Astrocyte of the spinal cord (primary cell): ENCODE results near the gene EPHB2.

Source experiments
- DNase-seq: peaks from one replicate; pipeline ENCODE4 v3.0.0; 2011; ENCODE audit warnings: low read depth, low spot score
- H3K4me3 ChIP-seq: 2 replicates; pipeline ENCODE4 v1.5.1; 2011; ENCODE audit warnings: low read depth, mild to moderate bottlenecking, low read length, moderate library complexity
- in situ Hi-C: cut with HindIII; loops from 2 replicates; pipeline ENCODE4 v1.10.0; 2017; ENCODE audit warnings: low sequenced_read_pairs
- TF ChIP-seq, protein P1 (sequence below): IDR thresholded peaks from 2 replicates; pipeline ENCODE4 v1.5.1; 2012; ENCODE audit warnings: low read depth, mild to moderate bottlenecking, low read length, inconsistent platforms

EPHB2 gene

GRCh38 chr1:22910286-22910685, 199.6 kb downstream of the EPHB2 start:
- TF ChIP-seq, protein P1, sequence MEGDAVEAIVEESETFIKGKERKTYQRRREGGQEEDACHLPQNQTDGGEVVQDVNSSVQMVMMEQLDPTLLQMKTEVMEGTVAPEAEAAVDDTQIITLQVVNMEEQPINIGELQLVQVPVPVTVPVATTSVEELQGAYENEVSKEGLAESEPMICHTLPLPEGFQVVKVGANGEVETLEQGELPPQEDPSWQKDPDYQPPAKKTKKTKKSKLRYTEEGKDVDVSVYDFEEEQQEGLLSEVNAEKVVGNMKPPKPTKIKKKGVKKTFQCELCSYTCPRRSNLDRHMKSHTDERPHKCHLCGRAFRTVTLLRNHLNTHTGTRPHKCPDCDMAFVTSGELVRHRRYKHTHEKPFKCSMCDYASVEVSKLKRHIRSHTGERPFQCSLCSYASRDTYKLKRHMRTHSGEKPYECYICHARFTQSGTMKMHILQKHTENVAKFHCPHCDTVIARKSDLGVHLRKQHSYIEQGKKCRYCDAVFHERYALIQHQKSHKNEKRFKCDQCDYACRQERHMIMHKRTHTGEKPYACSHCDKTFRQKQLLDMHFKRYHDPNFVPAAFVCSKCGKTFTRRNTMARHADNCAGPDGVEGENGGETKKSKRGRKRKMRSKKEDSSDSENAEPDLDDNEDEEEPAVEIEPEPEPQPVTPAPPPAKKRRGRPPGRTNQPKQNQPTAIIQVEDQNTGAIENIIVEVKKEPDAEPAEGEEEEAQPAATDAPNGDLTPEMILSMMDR: no peak
- in situ Hi-C loops: no loop called here

GRCh38 chr1:22910986-22911651, 200.5 kb downstream of the EPHB2 start:
- in situ Hi-C loops: no loop called here
- DNase-seq: no peak
- H3K4me3 ChIP-seq: no peak overlapping the region
- TF ChIP-seq, protein P1: no peak

More at GRCh38 chr1:22910286-22910685, 199.6 kb downstream of the EPHB2 start:
- no peak for DNase-seq
- H3K4me3 ChIP-seq: no peak overlapping the region

- in situ Hi-C loops: no loop called here
- TF ChIP-seq, protein P1: no peak
- no peak for DNase-seq
- H3K4me3 ChIP-seq: no peak overlapping the region
Observed at GRCh38 chr1:22912311-22912710, 201.7 kb downstream of the EPHB2 start.

GRCh38 chr1:22913421-22914141, 202.9 kb downstream of the EPHB2 start:
- no peak overlapping the region for H3K4me3 ChIP-seq
- TF ChIP-seq, protein P1: no peak
- in situ Hi-C loops: no loop called here
- no peak for DNase-seq

DNA sequence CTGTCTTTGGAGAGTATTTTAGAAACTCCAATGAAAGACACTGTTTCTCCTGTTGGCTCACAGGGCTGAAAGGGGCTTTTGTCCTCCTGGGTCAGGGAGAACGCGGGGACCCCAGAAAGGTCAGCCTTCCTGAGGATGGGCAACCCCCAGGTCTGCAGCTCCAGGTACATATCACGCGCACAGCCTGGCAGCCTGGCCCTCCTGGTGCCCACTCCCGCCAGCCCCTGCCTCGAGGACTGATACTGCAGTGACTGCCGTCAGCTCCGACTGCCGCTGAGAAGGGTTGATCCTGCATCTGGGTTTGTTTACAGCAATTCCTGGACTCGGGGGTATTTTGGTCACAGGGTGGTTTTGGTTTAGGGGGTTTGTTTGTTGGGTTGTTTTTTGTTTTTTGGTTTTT, 203.5 kb downstream of the EPHB2 start:
- in situ Hi-C loops: no loop called here
- DNase-seq: no peak
- TF ChIP-seq, protein P1: no peak
- H3K4me3 ChIP-seq: no peak overlapping the region

DNA sequence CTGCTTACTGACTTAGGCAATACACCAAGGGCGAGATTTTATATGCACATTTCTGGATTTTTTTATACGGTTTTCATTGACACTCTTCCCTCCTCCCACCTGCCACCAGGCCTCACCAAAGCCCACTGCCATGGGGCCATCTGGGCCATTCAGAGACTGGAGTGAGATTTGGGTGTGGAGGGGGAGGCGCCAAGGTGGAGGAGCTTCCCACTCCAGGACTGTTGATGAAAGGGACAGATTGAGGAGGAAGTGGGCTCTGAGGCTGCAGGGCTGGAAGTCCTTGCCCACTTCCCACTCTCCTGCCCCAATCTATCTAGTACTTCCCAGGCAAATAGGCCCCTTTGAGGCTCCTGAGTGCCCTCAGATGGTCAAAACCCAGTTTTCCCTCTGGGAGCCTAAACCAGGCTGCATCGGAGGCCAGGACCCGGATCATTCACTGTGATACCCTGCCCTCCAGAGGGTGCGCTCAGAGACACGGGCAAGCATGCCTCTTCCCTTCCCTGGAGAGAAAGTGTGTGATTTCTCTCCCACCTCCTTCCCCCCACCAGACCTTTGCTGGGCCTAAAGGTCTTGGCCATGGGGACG, 204.1 kb downstream of the EPHB2 start:
- H3K4me3 ChIP-seq: no peak overlapping the region
- DNase-seq: no peak
- in situ Hi-C loops: no loop called here
- TF ChIP-seq, protein P1: no peak
